GM21619 (cell line): ENCODE data around the gene NTM.
"Not testable (repeated sequence)": the region's sequence is repeated elsewhere in the genome, so short reads cannot be mapped to it uniquely, and the experiment has no call there.

Experiments used
- ATAC-seq: cut with Tn5 transposase; IDR thresholded peaks from one replicate; pipeline ENCODE4 v1.9.1; 2021; ENCODE audit not compliant: unreplicated experiment

Gene NTM

GRCh38 chr11:131903074-131903473 lies 532.7 kb downstream of the NTM start:
- ATAC-seq = no peak

GRCh38 chr11:131904756-131905155 lies 534.3 kb downstream of the NTM start:
- ATAC-seq = no peak

GRCh38 chr11:131906963-131907362 lies 536.5 kb downstream of the NTM start:
- no peak for ATAC-seq

- no peak for ATAC-seq
Measured at GRCh38 chr11:131907371-131907770, 537.0 kb downstream of the NTM start.

- ATAC-seq = no peak
Measured at GRCh38 chr11:131908316-131908715, 537.9 kb downstream of the NTM start.

- ATAC-seq = no peak
Measured at GRCh38 chr11:131909426-131910177, 539.2 kb downstream of the NTM start.

GRCh38 chr11:131910178-131910522 lies 539.7 kb downstream of the NTM start:
- no peak for ATAC-seq

GRCh38 chr11:131910523-131911387 lies 540.3 kb downstream of the NTM start:
- no peak for ATAC-seq

- not testable (repeated sequence) for ATAC-seq
Measured at GRCh38 chr11:131911388-131912032, 541.1 kb downstream of the NTM start.

- no peak for ATAC-seq
Measured at GRCh38 chr11:131912134-131912533, 541.7 kb downstream of the NTM start.

GRCh38 chr11:131913267-131913666 lies 542.9 kb downstream of the NTM start:
- no peak for ATAC-seq

GRCh38 chr11:131914361-131914774 lies 544.0 kb downstream of the NTM start:
- no peak for ATAC-seq

- no peak for ATAC-seq
Measured at GRCh38 chr11:131916638-131917037, 546.2 kb downstream of the NTM start.

GRCh38 chr11:131917634-131918384 lies 547.4 kb downstream of the NTM start:
- ATAC-seq = no peak

GRCh38 chr11:131918663-131919062 lies 548.2 kb downstream of the NTM start:
- no peak for ATAC-seq

GRCh38 chr11:131922220-131922619 lies 551.8 kb downstream of the NTM start:
- ATAC-seq = no peak

- ATAC-seq = no peak
Measured at GRCh38 chr11:131923309-131923708, 552.9 kb downstream of the NTM start.

GRCh38 chr11:131924001-131924400 lies 553.6 kb downstream of the NTM start:
- no peak for ATAC-seq

GRCh38 chr11:131924457-131925201 lies 554.2 kb downstream of the NTM start:
- no peak for ATAC-seq

- ATAC-seq = no peak
Measured at GRCh38 chr11:131925829-131926228, 555.4 kb downstream of the NTM start.
